Measurements from ENCODE around the gene AGRN.

- TF ChIP-seq RAD21 (IDR thresholded peaks at IDR 0.05; ENCODE audit: low read depth) (no peak), ZBTB7A (IDR thresholded peaks at IDR 0.05; ENCODE audit: low read depth) (no peak), YY1 (IDR thresholded peaks at IDR 0.05; ENCODE audit: low read depth) (no peak), CEBPB (IDR thresholded peaks at IDR 0.05) (no peak), EGR1 (IDR thresholded peaks at IDR 0.05) (no peak), MAX (IDR thresholded peaks at IDR 0.05) (no peak), NFIC (IDR thresholded peaks at IDR 0.05) (no peak), EP300 (IDR thresholded peaks at IDR 0.05; ENCODE audit: borderline replicate concordance) (no peak), TCF12 (IDR thresholded peaks at IDR 0.05; ENCODE audit: low read depth) (no peak), REST (IDR thresholded peaks at IDR 0.05; ENCODE audit: low read depth) (no peak)
Measured at GRCh38 chr1:1067284-1067859, 47.5 kb downstream of the AGRN start.
